Karpas-422 (cell line): ENCODE measurements around the gene CYP21A2. TPM values are rescaled to one million over a fixed set of nuclear protein-coding genes. Genes with fewer than 3 reads are reported as not detected.
"Not testable (repeated sequence)": the region's sequence is repeated elsewhere in the genome, so short reads cannot be mapped to it uniquely, and the experiment has no call there.

Experiments used
- DNase-seq: peaks from one replicate; pipeline ENCODE4 v3.0.0-alpha.2; 2015
- H2AFZ ChIP-seq: fragments of 200-600 bp; sonication (generic); 2 replicates; pipeline ENCODE4 v1.6.1; 2014; ENCODE audit warnings: antibody characterized with exemption, low read length, mixed read lengths
- H3K27ac ChIP-seq: fragments of 200-600 bp; sonication (generic); 2 replicates; pipeline ENCODE4 v1.5.1; 2014; ENCODE audit warnings: mild to moderate bottlenecking, low read length, moderate library complexity
- H3K27me3 ChIP-seq: fragments of 200-600 bp; sonication (generic); 2 replicates; pipeline ENCODE4 v1.6.1; 2014; ENCODE audit warnings: low read length, mixed read lengths
- H3K36me3 ChIP-seq: fragments of 200-600 bp; sonication (generic); 2 replicates; pipeline ENCODE4 v1.6.1; 2014; ENCODE audit warnings: low read length, mixed read lengths; ENCODE audit not compliant: insufficient read depth
- H3K4me1 ChIP-seq: fragments of 200-600 bp; sonication (generic); 2 replicates; pipeline ENCODE4 v1.6.1; 2014; ENCODE audit warnings: mild to moderate bottlenecking, low read length, mixed read lengths
- H3K4me2 ChIP-seq: fragments of 200-600 bp; sonication (generic); 2 replicates; pipeline ENCODE4 v1.6.1; 2014; ENCODE audit warnings: low read length, low read depth, mild to moderate bottlenecking; ENCODE audit not compliant: poor library complexity, severe bottlenecking
- H3K4me3 ChIP-seq: fragments of 200-600 bp; sonication (generic); 2 replicates; pipeline ENCODE4 v1.5.1; 2014; ENCODE audit warnings: mild to moderate bottlenecking, antibody characterized with exemption, low read length, mixed read lengths
- H3K79me2 ChIP-seq: fragments of 200-600 bp; sonication (generic); 2 replicates; pipeline ENCODE4 v1.6.1; 2014; ENCODE audit warnings: mild to moderate bottlenecking, low read length, mixed read lengths
- H3K9ac ChIP-seq: fragments of 200-600 bp; sonication (generic); 2 replicates; pipeline ENCODE4 v1.6.0; 2014; ENCODE audit warnings: low read length
- H3K9me2 ChIP-seq: fragments of 200-600 bp; sonication (generic), shearing (Covaris generic); replicated peaks from 2 replicates; pipeline ENCODE4 v1.6.0; 2014; ENCODE audit warnings: mild to moderate bottlenecking, low read length, moderate library complexity; ENCODE audit not compliant: insufficient read depth
- H3K9me3 ChIP-seq: fragments of 300-700, 200-600 bp; sonication (generic); 2 replicates; pipeline ENCODE4 v1.6.1; 2014; ENCODE audit warnings: low read length, mixed read lengths
- H4K20me1 ChIP-seq: fragments of 200-600 bp; sonication (generic); 2 replicates; pipeline ENCODE4 v1.6.1; 2014; ENCODE audit warnings: mild to moderate bottlenecking, antibody characterized with exemption, low read length, low read depth; ENCODE audit not compliant: insufficient read depth
- total RNA-seq: library from RNA; depleted of rRNA; stranded (reverse); fragments of >200 nt; shearing (Covaris generic); gene quantifications from 2 replicates; pipeline ENCODE4 v1.2.3, GENCODE V29; 2014; ENCODE audit warnings: low replicate concordance

The CYP21A2 gene
- total RNA-seq, 1 experiment from 2014 or later = not detected

DNA sequence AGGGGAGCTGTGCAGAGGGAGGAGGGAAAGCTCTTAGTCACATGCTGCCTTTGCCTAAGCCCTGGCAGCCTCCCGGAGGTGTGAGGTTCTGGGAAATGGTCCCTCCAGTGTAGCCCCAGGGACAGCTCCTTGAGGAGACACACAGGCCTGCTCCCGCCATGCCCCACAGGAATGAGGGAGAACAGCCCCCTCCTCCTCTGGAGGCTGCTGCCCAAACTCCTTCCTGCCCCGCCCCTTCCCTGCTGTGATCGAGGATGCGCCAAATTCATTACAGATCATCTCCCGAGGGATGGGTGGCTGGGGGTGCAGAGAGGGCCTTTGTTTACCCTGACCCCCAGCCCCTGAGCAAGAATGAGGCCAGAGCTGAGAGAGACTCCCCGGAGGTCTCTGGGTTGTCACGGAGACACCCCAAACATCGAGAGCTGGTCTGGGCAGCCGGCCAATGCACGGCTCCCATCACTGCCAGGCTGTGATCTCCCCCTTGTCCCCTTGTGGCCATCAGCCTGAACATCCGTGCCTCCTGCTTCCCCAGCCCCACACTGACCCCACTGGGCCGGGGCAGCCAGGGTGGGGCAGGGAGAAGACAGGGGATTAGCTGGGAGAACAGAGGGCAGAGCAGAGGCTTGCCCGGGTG, 8.4 kb downstream of the CYP21A2 start:
- Histone ChIP-seq H3K4me1 (no peaks in the 10 kb centered on the region), H3K9me3 (no peaks in the 10 kb centered on the region), H3K9me2 (no peaks in the 10 kb centered on the region), H3K9ac (no peak overlapping the region), H2AFZ (no peak overlapping the region), H4K20me1 (no peaks in the 10 kb centered on the region; the same call in 1 of the 2 replicates), H3K4me3 (no peak overlapping the region), H3K79me2 (no peaks in the 10 kb centered on the region), H3K27ac (no peak overlapping the region), H3K36me3 (no peaks in the 10 kb centered on the region), H3K27me3 (no peaks in the 10 kb centered on the region), H3K4me2 (no peak overlapping the region)
- peak; percentile 47 for DNase-seq

DNA sequence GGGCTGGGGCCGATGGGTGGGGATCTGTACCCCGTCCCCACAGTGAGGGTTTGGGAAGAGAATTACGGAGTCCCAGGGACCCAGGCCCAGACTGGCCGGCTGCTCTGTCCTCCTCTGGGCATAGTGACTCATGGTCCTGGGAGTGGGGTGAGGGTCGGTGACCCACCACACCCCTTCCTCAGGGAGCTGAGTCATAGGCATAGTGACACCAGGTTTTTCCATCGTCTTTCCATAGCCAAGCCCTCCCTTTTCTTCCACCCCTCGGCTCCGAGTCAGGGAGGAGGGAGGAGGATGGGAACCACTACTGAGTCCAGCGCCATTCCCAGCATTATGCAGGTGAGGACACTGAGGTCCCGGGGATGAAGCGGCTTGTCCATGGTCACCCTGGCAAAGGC, 8.9 kb downstream of the CYP21A2 start:
- no peak for DNase-seq
- no peaks in the 10 kb centered on the region for H3K9me2 ChIP-seq
- no peaks in the 10 kb centered on the region for H3K36me3 ChIP-seq
- H4K20me1 ChIP-seq = no peaks in the 10 kb centered on the region; the same call in 1 of the 2 replicates
- H3K27me3 ChIP-seq = no peaks in the 10 kb centered on the region
- H3K9ac ChIP-seq = no peak overlapping the region
- no peaks in the 10 kb centered on the region for H3K4me1 ChIP-seq
- no peak overlapping the region for H2AFZ ChIP-seq
- no peaks in the 10 kb centered on the region for H3K79me2 ChIP-seq
- H3K9me3 ChIP-seq = no peaks in the 10 kb centered on the region
- no peak overlapping the region for H3K27ac ChIP-seq
- H3K4me3 ChIP-seq = no peak overlapping the region
- H3K4me2 ChIP-seq = no peak overlapping the region

DNA sequence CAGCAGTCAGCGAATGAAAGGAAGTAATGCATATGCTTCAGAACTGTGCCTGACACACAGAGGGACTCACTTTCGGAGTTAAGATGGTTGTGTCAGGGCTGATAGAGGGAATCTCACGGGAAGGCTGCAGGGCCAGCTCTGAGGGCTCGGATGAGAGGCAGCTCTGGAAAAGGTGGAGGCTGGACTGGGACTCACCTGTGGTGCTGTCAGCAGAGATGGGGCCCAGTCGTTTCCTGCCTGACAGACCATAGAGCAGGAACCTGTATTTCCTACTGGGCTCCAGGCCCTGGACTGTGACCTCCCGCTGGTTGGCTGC, 9.3 kb downstream of the CYP21A2 start:
- no peak overlapping the region for H3K9ac ChIP-seq
- no peak for DNase-seq
- no peaks in the 10 kb centered on the region for H3K9me3 ChIP-seq
- H2AFZ ChIP-seq = no peak overlapping the region
- no peak overlapping the region for H3K4me3 ChIP-seq
- no peak overlapping the region for H3K4me2 ChIP-seq
- no peaks in the 10 kb centered on the region for H3K9me2 ChIP-seq
- no peaks in the 10 kb centered on the region for H3K79me2 ChIP-seq
- H3K27ac ChIP-seq = no peak overlapping the region
- H3K4me1 ChIP-seq = no peaks in the 10 kb centered on the region
- no peaks in the 10 kb centered on the region; the same call in 1 of the 2 replicates for H4K20me1 ChIP-seq
- H3K36me3 ChIP-seq = no peaks in the 10 kb centered on the region
- H3K27me3 ChIP-seq = no peaks in the 10 kb centered on the region

DNA sequence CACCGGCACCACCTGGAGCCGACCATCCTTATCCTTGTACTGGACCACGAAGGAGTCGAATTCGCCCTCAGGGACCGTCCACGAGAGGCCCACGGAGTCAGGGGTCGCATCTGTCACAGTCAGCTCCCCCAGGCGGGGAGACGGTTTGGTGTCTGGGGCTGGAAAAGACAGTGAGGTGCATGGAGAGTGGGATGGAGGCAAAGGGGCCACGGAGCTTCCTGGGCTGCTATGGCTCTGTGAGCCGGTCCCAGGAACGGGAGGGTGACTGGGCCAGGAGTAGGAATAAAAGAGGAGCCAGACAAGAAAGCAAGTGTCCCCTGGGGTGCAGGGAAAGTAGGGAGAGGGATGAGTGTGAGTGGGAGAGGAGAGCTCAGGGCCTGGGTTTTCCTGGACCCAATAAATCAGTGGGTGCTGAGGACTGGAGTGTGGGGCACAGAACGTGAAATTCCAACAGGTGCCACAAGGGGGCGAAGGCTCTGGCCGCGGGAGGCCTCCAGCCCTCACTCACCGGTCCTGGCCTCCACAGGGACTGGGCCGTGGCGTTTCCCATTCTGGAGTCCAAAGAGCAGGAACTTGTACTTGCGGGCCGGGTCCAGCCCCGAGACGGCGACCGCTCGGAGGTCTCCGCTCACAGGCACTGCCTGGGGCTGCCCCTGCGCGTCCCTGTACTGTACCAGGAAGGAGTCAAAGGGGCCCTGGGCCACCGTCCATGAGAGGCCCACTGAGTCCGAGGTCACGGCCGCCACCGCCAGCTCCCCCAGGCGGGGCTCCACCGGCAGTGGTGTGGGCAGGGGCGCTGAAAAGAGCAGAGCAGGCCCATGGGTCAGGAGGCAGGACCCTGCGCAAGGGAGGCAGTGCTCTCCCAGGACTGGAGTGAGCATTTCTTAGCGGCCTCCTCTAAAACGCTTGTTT, 9.9 kb downstream of the CYP21A2 start:
- H3K27ac ChIP-seq = no peak overlapping the region
- no peaks in the 10 kb centered on the region for H3K79me2 ChIP-seq
- H3K36me3 ChIP-seq = no peaks in the 10 kb centered on the region
- H2AFZ ChIP-seq = no peak overlapping the region
- no peak overlapping the region for H3K9ac ChIP-seq
- peak; percentile 89 for DNase-seq
- H3K9me2 ChIP-seq = no peaks in the 10 kb centered on the region
- no peak overlapping the region for H3K4me3 ChIP-seq
- no peak overlapping the region for H3K4me2 ChIP-seq
- H3K4me1 ChIP-seq = no peaks in the 10 kb centered on the region
- H3K9me3 ChIP-seq = no peaks in the 10 kb centered on the region
- no peaks in the 10 kb centered on the region; the same call in 1 of the 2 replicates for H4K20me1 ChIP-seq
- H3K27me3 ChIP-seq = no peaks in the 10 kb centered on the region

DNA sequence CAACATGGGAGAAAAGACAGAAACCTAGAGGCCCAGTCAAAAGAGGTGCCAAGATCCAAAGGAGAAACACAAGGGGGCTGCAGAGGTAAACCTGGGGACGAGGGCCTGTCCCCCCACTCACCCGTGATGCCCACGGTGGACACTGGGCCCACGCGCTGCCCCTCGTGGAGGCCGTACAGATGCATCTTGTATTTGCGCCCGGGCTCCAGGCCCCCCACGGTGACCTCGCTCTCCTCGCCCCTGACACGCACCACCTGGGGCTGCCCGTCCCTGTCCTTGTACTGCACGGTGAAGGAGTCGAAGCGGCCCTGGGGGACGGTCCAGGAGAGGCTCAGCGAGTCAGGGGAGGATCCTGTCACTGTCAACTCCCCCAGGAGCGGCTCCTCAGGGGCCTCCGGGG, 10.9 kb downstream of the CYP21A2 start:
- not testable (repeated sequence) for H3K27me3 ChIP-seq, H3K4me3 ChIP-seq, H3K9me2 ChIP-seq, H4K20me1 ChIP-seq, H3K9ac ChIP-seq, H3K36me3 ChIP-seq, DNase-seq, H2AFZ ChIP-seq, H3K4me2 ChIP-seq, H3K27ac ChIP-seq, H3K9me3 ChIP-seq, H3K4me1 ChIP-seq, H3K79me2 ChIP-seq

DNA sequence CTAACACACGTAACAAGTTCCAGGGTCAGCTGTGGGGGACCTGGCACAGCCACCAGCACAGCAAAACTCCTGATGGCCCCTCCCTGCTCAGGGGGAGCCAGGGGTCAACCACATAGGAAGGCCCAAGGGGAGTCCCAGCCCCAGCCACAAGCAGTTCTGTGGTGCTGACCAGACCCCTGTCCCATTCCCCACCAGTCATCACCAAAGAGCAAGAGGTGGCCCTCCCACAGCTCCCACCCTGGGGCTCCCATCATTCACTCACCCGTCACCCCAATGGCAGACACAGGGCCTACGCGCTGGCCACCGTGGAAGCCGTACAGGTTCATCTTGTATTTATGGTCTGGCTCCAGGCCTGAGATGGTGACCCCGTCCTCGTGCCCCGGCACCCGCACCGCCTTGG, 11.5 kb downstream of the CYP21A2 start:
- H3K9me2 ChIP-seq, H3K27ac ChIP-seq, H2AFZ ChIP-seq, H3K9me3 ChIP-seq, H3K4me2 ChIP-seq, H3K27me3 ChIP-seq, H3K9ac ChIP-seq, DNase-seq, H3K79me2 ChIP-seq, H4K20me1 ChIP-seq, H3K4me3 ChIP-seq, H3K36me3 ChIP-seq, H3K4me1 ChIP-seq: not testable (repeated sequence)

DNA sequence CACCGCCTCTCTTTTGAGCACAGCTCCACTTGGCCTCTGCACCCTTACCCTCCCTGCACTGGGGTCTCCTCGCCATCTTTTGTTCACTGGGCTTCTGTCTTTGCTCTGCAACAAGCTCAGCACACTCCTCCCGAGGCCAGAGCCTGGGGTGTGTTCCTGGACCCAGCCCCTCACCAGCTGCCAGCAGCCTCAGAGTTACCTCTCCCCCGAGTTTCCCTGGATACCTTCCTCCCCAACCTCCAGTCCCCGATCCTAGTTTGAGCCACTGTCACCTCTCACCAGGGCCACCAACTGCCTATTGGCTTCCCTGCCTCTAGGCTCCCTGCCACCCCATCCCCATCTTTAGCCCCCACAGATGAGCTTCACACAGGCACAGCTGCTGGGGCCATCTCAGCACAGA, 12.3 kb downstream of the CYP21A2 start:
- no peak for DNase-seq
- Histone ChIP-seq H3K4me3 (no peak overlapping the region), H3K79me2 (no peaks in the 10 kb centered on the region), H3K9ac (no peak overlapping the region), H2AFZ (no peak overlapping the region), H3K27ac (no peak overlapping the region), H3K4me1 (no peaks in the 10 kb centered on the region), H3K36me3 (no peaks in the 10 kb centered on the region), H3K4me2 (no peak overlapping the region), H3K27me3 (no peaks in the 10 kb centered on the region), H3K9me2 (no peaks in the 10 kb centered on the region), H4K20me1 (no peaks in the 10 kb centered on the region; the same call in 1 of the 2 replicates), H3K9me3 (no peaks in the 10 kb centered on the region)

DNA sequence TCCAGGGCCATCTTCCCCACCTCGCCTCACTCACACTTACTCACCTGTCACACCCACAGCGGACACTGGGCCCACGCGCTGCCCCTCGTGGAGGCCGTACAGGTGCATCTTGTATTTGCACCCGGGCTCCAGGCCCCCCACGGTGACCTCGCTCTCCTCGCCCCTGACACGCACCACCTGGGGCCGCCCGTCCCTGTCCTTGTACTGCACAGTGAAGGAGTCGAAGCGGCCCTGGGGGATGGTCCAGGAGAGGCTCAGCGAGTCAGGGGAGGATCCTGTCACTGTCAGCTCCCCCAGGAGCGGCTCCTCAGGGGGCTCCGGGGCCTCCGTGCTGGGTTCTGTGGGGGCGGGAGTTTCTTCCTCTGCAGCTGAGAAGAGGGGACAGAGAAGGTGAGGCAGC, 14.4 kb downstream of the CYP21A2 start:
- not testable (repeated sequence) for H3K27me3 ChIP-seq, DNase-seq, H3K9ac ChIP-seq, H3K27ac ChIP-seq, H4K20me1 ChIP-seq, H3K36me3 ChIP-seq, H3K4me2 ChIP-seq, H3K9me3 ChIP-seq, H3K4me3 ChIP-seq, H3K4me1 ChIP-seq, H3K9me2 ChIP-seq, H2AFZ ChIP-seq, H3K79me2 ChIP-seq
